ENCODE measurements around the gene MTSS2. TPM values are rescaled to one million over a fixed set of nuclear protein-coding genes. Genes with fewer than 3 reads are reported as not detected.

Gene MTSS2
- total RNA-seq, 1 experiment from 2014 or later: 64.1 TPM

GRCh38 chr16:70709457-70709856, 23.6 kb upstream of the MTSS2 start:
- Mint-ChIP-seq H3K36me3 (ENCODE audit: insufficient read depth, unreplicated experiment) (peaks cover 16% of the 10 kb centered on the region), H3K4me1 (ENCODE audit: low read depth, unreplicated experiment) (no peaks in the 10 kb centered on the region), H3K27ac (ENCODE audit: unreplicated experiment) (no peak overlapping the region), H3K4me3 (ENCODE audit: unreplicated experiment) (no peak overlapping the region), H3K9me3 (ENCODE audit: unreplicated experiment) (no peaks in the 10 kb centered on the region), H3K27me3 (ENCODE audit: insufficient read depth, unreplicated experiment) (no peaks in the 10 kb centered on the region)
- no peaks in the 10 kb centered on the region for H3K9me3 ChIP-seq
- no peak for DNase-seq
- H3K36me3 ChIP-seq (ENCODE audit: control insufficient read depth, insufficient read depth, low read length): no peaks in the 10 kb centered on the region
- no TSS peak for BruUV-seq (replicated peaks)
- POLR2A ChIA-PET: no interaction called here
- no peaks in the 10 kb centered on the region for H3K4me1 ChIP-seq
- no peaks in the 10 kb centered on the region for H3K27me3 ChIP-seq (replicated peaks; ENCODE audit: control insufficient read depth, insufficient read depth, low read length)
- intact Hi-C loops (cut with micrococcal nuclease; ENCODE audit: unreplicated experiment): no loop called here
- no peak for TF ChIP-seq CTCF (IDR thresholded peaks at IDR 0.05; ENCODE audit: insufficient read depth in 1 of 2, low read depth in 1 of 2, low read length in 1 of 2, severe bottlenecking in 1 of 2, unreplicated experiment in 1 of 2)
- no peak overlapping the region for H3K4me3 ChIP-seq (ENCODE audit: low read depth, low read length)
- CTCF ChIA-PET: no interaction called here

- ChIA-PET POLR2A (no interaction called here), CTCF (no interaction called here)
- Mint-ChIP-seq H3K27me3 (ENCODE audit: insufficient read depth, unreplicated experiment) (no peaks in the 10 kb centered on the region), H3K9me3 (ENCODE audit: unreplicated experiment) (no peaks in the 10 kb centered on the region), H3K4me1 (ENCODE audit: low read depth, unreplicated experiment) (no peaks in the 10 kb centered on the region), H3K27ac (ENCODE audit: unreplicated experiment) (no peak overlapping the region), H3K4me3 (ENCODE audit: unreplicated experiment) (no peak overlapping the region), H3K36me3 (ENCODE audit: insufficient read depth, unreplicated experiment) (peaks cover 12% of the 10 kb centered on the region)
- H3K27me3 ChIP-seq (replicated peaks; ENCODE audit: control insufficient read depth, insufficient read depth, low read length): no peaks in the 10 kb centered on the region
- no peak for DNase-seq
- no peaks in the 10 kb centered on the region for H3K9me3 ChIP-seq
- intact Hi-C loops (cut with micrococcal nuclease; ENCODE audit: unreplicated experiment): no loop called here
- BruUV-seq (replicated peaks): no TSS peak
- H3K4me3 ChIP-seq (ENCODE audit: low read depth, low read length): no peak overlapping the region
- H3K4me1 ChIP-seq: no peaks in the 10 kb centered on the region
- no peak for TF ChIP-seq CTCF (IDR thresholded peaks at IDR 0.05; ENCODE audit: insufficient read depth in 1 of 2, low read depth in 1 of 2, low read length in 1 of 2, severe bottlenecking in 1 of 2, unreplicated experiment in 1 of 2)
- H3K36me3 ChIP-seq (ENCODE audit: control insufficient read depth, insufficient read depth, low read length): no peaks in the 10 kb centered on the region
Observed at GRCh38 chr16:70708366-70709246, 22.8 kb upstream of the MTSS2 start.

GRCh38 chr16:70706948-70707465, 21.2 kb upstream of the MTSS2 start:
- Histone ChIP-seq H3K27me3 (replicated peaks; ENCODE audit: control insufficient read depth, insufficient read depth, low read length) (no peaks in the 10 kb centered on the region), H3K4me1 (no peaks in the 10 kb centered on the region), H3K4me3 (ENCODE audit: low read depth, low read length) (no peak overlapping the region), H3K36me3 (ENCODE audit: control insufficient read depth, insufficient read depth, low read length) (no peaks in the 10 kb centered on the region), H3K9me3 (no peaks in the 10 kb centered on the region)
- no TSS peak for BruUV-seq (replicated peaks)
- CTCF ChIA-PET: no interaction called here
- POLR2A ChIA-PET: no interaction called here
- no peaks in the 10 kb centered on the region for H3K9me3 Mint-ChIP-seq (ENCODE audit: unreplicated experiment)
- H3K4me1 Mint-ChIP-seq (ENCODE audit: low read depth, unreplicated experiment): no peaks in the 10 kb centered on the region
- no peak for DNase-seq
- H3K27me3 Mint-ChIP-seq (ENCODE audit: insufficient read depth, unreplicated experiment): no peaks in the 10 kb centered on the region
- no peak overlapping the region for H3K27ac Mint-ChIP-seq (ENCODE audit: unreplicated experiment)
- intact Hi-C loops (cut with micrococcal nuclease; ENCODE audit: unreplicated experiment): no loop called here
- H3K36me3 Mint-ChIP-seq (ENCODE audit: insufficient read depth, unreplicated experiment): peaks cover 12% of the 10 kb centered on the region
- no peak overlapping the region for H3K4me3 Mint-ChIP-seq (ENCODE audit: unreplicated experiment)
- TF ChIP-seq CTCF (IDR thresholded peaks at IDR 0.05; ENCODE audit: insufficient read depth in 1 of 2, low read depth in 1 of 2, low read length in 1 of 2, severe bottlenecking in 1 of 2, unreplicated experiment in 1 of 2): no peak

Data from Caco-2 (cell line).